HG02973 (cell line): ENCODE results near the gene TRAF3IP3.

Source experiments
- ATAC-seq: cut with Tn5 transposase; IDR thresholded peaks from one replicate; pipeline ENCODE4 v1.9.1; 2021; ENCODE audit warnings: moderate library complexity; ENCODE audit not compliant: unreplicated experiment

Gene TRAF3IP3

GRCh38 chr1:209767096-209767495, 11.2 kb downstream of the TRAF3IP3 start:
- no peak for ATAC-seq

GRCh38 chr1:209767706-209768105, 11.9 kb downstream of the TRAF3IP3 start:
- no peak for ATAC-seq

GRCh38 chr1:209768354-209768774, 12.5 kb downstream of the TRAF3IP3 start:
- ATAC-seq = peak; percentile 88

- ATAC-seq = peak; percentile 64
Observed at GRCh38 chr1:209769171-209769904, 13.5 kb downstream of the TRAF3IP3 start.

GRCh38 chr1:209769971-209770370, 14.1 kb downstream of the TRAF3IP3 start:
- ATAC-seq = no peak

GRCh38 chr1:209770636-209771415, 15.0 kb downstream of the TRAF3IP3 start:
- no peak for ATAC-seq

- no peak for ATAC-seq
Observed at GRCh38 chr1:209772126-209772525, 16.3 kb downstream of the TRAF3IP3 start.

- peak; percentile 53 for ATAC-seq
Observed at GRCh38 chr1:209774592-209774991, 18.7 kb downstream of the TRAF3IP3 start.

GRCh38 chr1:209775678-209776077, 19.8 kb downstream of the TRAF3IP3 start:
- ATAC-seq = no peak

- ATAC-seq = no peak
Observed at GRCh38 chr1:209777587-209777986, 21.7 kb downstream of the TRAF3IP3 start.

- ATAC-seq = no peak
Observed at GRCh38 chr1:209778102-209778501, 22.2 kb downstream of the TRAF3IP3 start.

GRCh38 chr1:209780268-209780667, 24.4 kb downstream of the TRAF3IP3 start:
- no peak for ATAC-seq

GRCh38 chr1:209783386-209783785, 27.5 kb downstream of the TRAF3IP3 start:
- no peak for ATAC-seq

- peak; percentile 99 for ATAC-seq
Observed at GRCh38 chr1:209784265-209785169, 28.7 kb downstream of the TRAF3IP3 start, which contains the start of gene C1orf74. C1orf74 (minus strand) TSS chr1:209784559; CDS start chr1:209783634, 925 bp downstream.

GRCh38 chr1:209785592-209785991, 29.7 kb downstream of the TRAF3IP3 start:
- ATAC-seq = no peak

- ATAC-seq = no peak
Observed at GRCh38 chr1:209786146-209786545, 30.3 kb downstream of the TRAF3IP3 start.

GRCh38 chr1:209787551-209787950, 31.7 kb downstream of the TRAF3IP3 start:
- ATAC-seq = no peak

- ATAC-seq = no peak
Observed at GRCh38 chr1:209789245-209789644, 33.4 kb downstream of the TRAF3IP3 start.

- no peak for ATAC-seq
Observed at GRCh38 chr1:209790286-209791193, 34.7 kb downstream of the TRAF3IP3 start.

GRCh38 chr1:209791920-209792319, 36.1 kb downstream of the TRAF3IP3 start:
- ATAC-seq = no peak
